Neuronal stem cell (in vitro differentiated cells): Measurements from ENCODE around the gene SLC7A5.

ENCODE experiments used
- DNase-seq: peaks from one replicate; pipeline ENCODE4 v3.0.0-alpha.2; 2013; ENCODE audit warnings: low spot score
- H2AFZ ChIP-seq: one replicate; pipeline ENCODE4 v1.6.1; 2013; ENCODE audit warnings: mild to moderate bottlenecking, low read length, inconsistent platforms
- H2AK5ac ChIP-seq: 2 replicates; pipeline ENCODE4 v1.6.1; 2013; ENCODE audit warnings: low read depth, mild to moderate bottlenecking, inconsistent platforms, low read length, moderate library complexity, mixed read lengths
- H2BK120ac ChIP-seq: 2 replicates; pipeline ENCODE4 v1.6.1; 2013; ENCODE audit warnings: low read depth, mild to moderate bottlenecking, inconsistent platforms, low read length, moderate library complexity, mixed read lengths
- H2BK12ac ChIP-seq: one replicate; pipeline ENCODE4 v1.6.1; 2013; ENCODE audit warnings: low read length, inconsistent platforms
- H2BK15ac ChIP-seq: 2 replicates; pipeline ENCODE4 v1.6.1; 2013; ENCODE audit warnings: mild to moderate bottlenecking, low read length, inconsistent platforms, mixed read lengths
- H2BK5ac ChIP-seq: one replicate; pipeline ENCODE4 v1.6.1; 2013; ENCODE audit warnings: inconsistent platforms, mild to moderate bottlenecking, low read length, moderate library complexity
- H3K14ac ChIP-seq: one replicate; pipeline ENCODE4 v1.6.1; 2013; ENCODE audit warnings: low read length, inconsistent platforms
- H3K18ac ChIP-seq: 2 replicates; pipeline ENCODE4 v1.6.1; 2013; ENCODE audit warnings: low read length, inconsistent platforms
- H3K23ac ChIP-seq: 2 replicates; pipeline ENCODE4 v1.6.1; 2013; ENCODE audit warnings: low read depth, mild to moderate bottlenecking, mixed read lengths, low read length, inconsistent platforms; ENCODE audit not compliant: poor library complexity
- H3K27ac ChIP-seq: replicated peaks from 3 replicates; pipeline ENCODE4 v1.5.1; 2013; ENCODE audit warnings: low read length, inconsistent platforms
- H3K27me3 ChIP-seq, 3 experiments: 2 replicates each; pipeline ENCODE4 v1.6.1; 2013; ENCODE audit warnings: low read length in 3 of 3, mild to moderate bottlenecking in 2 of 3, inconsistent platforms in 1 of 3, low read depth in 1 of 3, mixed read lengths in 1 of 3, moderate library complexity in 1 of 3; ENCODE audit not compliant: control insufficient read depth in 3 of 3, insufficient read depth in 3 of 3
- H3K36me3 ChIP-seq, 2 donors: replicated peaks in 1 of 2; 2 replicates each; pipeline ENCODE4 v1.6.1; 2013; ENCODE audit warnings: low read length in 2 of 2; ENCODE audit not compliant: control insufficient read depth in 2 of 2, insufficient read depth in 2 of 2
- H3K4ac ChIP-seq: 2 replicates; pipeline ENCODE4 v1.6.1; 2013; ENCODE audit warnings: inconsistent platforms, mild to moderate bottlenecking, low read length, moderate library complexity
- H3K4me1 ChIP-seq, 2 donors: 1 replicate in 1 of 2; 2 replicates in 1 of 2; pipeline ENCODE4 v1.6.1; 2013; ENCODE audit warnings: low read length in 2 of 2, low read depth in 1 of 2; ENCODE audit not compliant: control insufficient read depth in 2 of 2, insufficient read depth in 1 of 2
- H3K4me2 ChIP-seq: one replicate; pipeline ENCODE4 v1.6.1; 2013; ENCODE audit warnings: mild to moderate bottlenecking, low read length, inconsistent platforms; ENCODE audit not compliant: insufficient read depth, poor library complexity, severe bottlenecking
- H3K4me3 ChIP-seq, 2 donors: 2 replicates each; pipeline ENCODE4 v1.5.1; 2013; ENCODE audit warnings: low read length in 2 of 2, mild to moderate bottlenecking in 2 of 2, inconsistent platforms in 1 of 2, moderate library complexity in 1 of 2
- H3K79me1 ChIP-seq: one replicate; pipeline ENCODE4 v1.6.1; 2013; ENCODE audit warnings: low read depth, mild to moderate bottlenecking, inconsistent platforms, low read length, moderate library complexity
- H3K9ac ChIP-seq: one replicate; pipeline ENCODE4 v1.6.1; 2013; ENCODE audit warnings: mild to moderate bottlenecking, low read depth, low read length, inconsistent platforms; ENCODE audit not compliant: poor library complexity
- H3K9me3 ChIP-seq, 2 donors: replicated peaks in 1 of 2; 2 replicates each; pipeline versions ENCODE3 to v1.6.1; 2013; ENCODE audit warnings: low read length in 2 of 2, mild to moderate bottlenecking in 2 of 2, inconsistent platforms in 1 of 2, low read depth in 1 of 2, mixed read lengths in 1 of 2, moderate library complexity in 1 of 2; ENCODE audit not compliant: control insufficient read depth in 2 of 2, insufficient read depth in 1 of 2
- H4K8ac ChIP-seq: one replicate; pipeline ENCODE4 v1.6.1; 2013; ENCODE audit warnings: low read depth, mild to moderate bottlenecking, inconsistent platforms, low read length, moderate library complexity
- H4K91ac ChIP-seq: one replicate; pipeline ENCODE4 v1.6.1; 2013; ENCODE audit warnings: low read length, low read depth, mild to moderate bottlenecking, inconsistent platforms; ENCODE audit not compliant: poor library complexity
- WGBS, 2 donors: extraction: QIAGEN DNeasy Blood & Tissue Kit; methylation state at CpG; one replicate each; pipeline ENCODE4 v1.1.7; 2013; ENCODE audit warnings: missing lambda C conversion rate in 2 of 2, mixed read lengths in 1 of 2; ENCODE audit not compliant: insufficient read length in 2 of 2, insufficient replicate concordance in 1 of 2; ENCODE audit errors: extremely low coverage in 2 of 2; 5-methylcytosine and 5-hydroxymethylcytosine counted together

Gene SLC7A5

DNA sequence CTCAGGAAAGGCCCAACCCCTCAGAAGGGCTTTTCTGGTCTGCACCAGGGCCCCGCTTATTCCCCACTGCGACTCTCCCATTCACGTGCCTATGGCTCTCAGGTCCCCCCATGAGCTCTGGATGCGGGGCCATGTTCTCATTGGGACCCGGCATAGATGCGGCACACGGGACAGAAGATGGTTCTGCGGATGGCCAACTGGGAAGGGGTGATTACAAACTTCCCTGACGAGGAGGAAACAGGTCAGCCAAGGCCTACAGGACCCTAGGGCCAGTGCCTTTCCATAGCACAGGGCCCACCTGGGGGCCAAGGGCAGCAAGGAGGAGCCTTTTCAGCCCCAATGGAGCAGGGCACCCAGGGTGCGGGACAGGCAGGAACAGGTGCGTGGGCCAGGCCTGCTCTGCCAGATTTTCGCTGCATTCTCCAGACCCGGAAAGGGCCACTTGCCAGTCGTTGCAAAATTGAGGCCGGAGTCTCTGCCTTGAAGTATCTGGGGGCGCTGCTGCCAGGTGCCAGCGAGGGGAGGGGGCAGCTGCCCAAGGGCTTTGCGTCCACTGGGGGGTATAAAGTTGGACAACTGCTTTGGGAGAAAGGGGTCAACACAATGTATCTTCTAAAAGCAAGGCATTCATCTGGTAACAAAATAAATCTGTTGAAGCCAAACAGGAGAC, 20.5 kb downstream of the SLC7A5 start:
- H2BK12ac ChIP-seq: no peak overlapping the region
- no peak overlapping the region for H3K27ac ChIP-seq
- H4K91ac ChIP-seq: no peak overlapping the region
- H3K14ac ChIP-seq: no peak overlapping the region
- H3K27me3 ChIP-seq: no peaks in the 10 kb centered on the region
- no peak overlapping the region for H2AFZ ChIP-seq
- WGBS, 2 donors: no CpG with 5 or more reads among the region's 18 CpGs
- no peaks in the 10 kb centered on the region for H3K9me3 ChIP-seq
- no peak for DNase-seq
- H2AK5ac ChIP-seq: peak overlapping the region; percentile 95
- H3K18ac ChIP-seq: peak overlapping the region; percentile 44
- no peak overlapping the region for H3K4me2 ChIP-seq
- no peak overlapping the region for H4K8ac ChIP-seq
- H3K4me1 ChIP-seq: peaks cover 21 to 28% of the 10 kb centered on the region in 2 donors
- H3K9ac ChIP-seq: no peak overlapping the region
- no peak overlapping the region for H3K4me3 ChIP-seq
- H2BK15ac ChIP-seq: peak overlapping the region; percentile 46
- H3K36me3 ChIP-seq: peaks cover 5 to 31% of the 10 kb centered on the region in 2 donors
- H3K79me1 ChIP-seq: peaks cover 7% of the 10 kb centered on the region
- peak overlapping the region; percentile 72 for H2BK5ac ChIP-seq
- peak overlapping the region; percentile 66 for H2BK120ac ChIP-seq
- peak overlapping the region; percentile 7 for H3K4ac ChIP-seq
- no peak overlapping the region for H3K23ac ChIP-seq

DNA sequence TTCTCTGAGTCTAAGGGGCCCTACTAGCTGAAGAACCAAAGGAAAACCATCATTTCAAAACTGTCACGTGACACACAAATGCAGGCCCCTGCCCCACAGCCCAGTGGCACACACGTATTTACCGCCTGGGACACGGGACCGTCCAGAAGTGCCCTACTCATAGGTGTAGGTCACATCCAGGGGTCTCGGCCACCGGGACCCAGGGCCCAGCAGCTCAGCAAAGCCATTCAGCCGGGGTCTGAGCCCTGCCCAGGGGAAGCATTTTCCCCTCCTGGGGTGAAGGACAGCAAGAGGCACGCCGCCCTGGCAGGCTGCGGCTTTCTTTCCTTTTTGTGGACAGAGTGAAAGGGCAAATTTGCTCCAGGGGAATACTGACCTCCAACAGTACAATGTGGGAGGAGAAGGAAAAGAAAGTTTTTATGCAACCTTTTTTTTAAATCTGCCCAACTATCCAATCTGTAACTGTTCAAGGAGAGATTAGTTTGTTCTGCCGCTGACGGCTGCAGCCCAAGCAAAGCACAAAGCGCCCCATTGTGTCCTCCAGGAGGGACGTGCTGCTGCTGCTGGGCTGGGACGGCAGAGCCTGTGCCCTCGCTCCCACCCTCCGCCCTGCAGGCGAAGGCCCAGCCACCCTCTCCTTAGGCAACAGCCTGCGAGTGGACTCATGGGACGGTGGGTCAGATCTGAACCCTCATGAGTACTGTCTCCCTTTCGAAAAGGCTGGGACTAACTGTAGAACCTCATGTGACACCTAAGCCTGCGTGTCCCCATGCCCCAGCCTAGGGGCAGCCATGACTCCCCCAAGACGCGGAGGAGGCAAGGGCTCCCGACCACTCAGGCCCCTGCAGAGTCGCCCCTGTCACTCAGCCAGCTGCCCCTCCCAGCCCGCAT, 21.3 kb downstream of the SLC7A5 start:
- peak overlapping the region; percentile 91 for H3K4ac ChIP-seq
- no peak overlapping the region for H4K91ac ChIP-seq
- H2BK12ac ChIP-seq: peak overlapping the region; percentile 97
- no peaks in the 10 kb centered on the region for H3K27me3 ChIP-seq
- peak overlapping the region; percentile 95 for H2BK15ac ChIP-seq
- peak overlapping the region; percentile 84 for H3K14ac ChIP-seq
- H3K36me3 ChIP-seq: peaks cover 5 to 31% of the 10 kb centered on the region in 2 donors
- H2BK5ac ChIP-seq: peak overlapping the region; percentile 83
- peak overlapping the region; percentile 48 for H3K27ac ChIP-seq
- DNase-seq: no peak
- no peak overlapping the region for H3K4me2 ChIP-seq
- H3K4me1 ChIP-seq: peaks cover 13 to 22% of the 10 kb centered on the region in 2 donors
- H2AK5ac ChIP-seq: peak overlapping the region; percentile 99
- peak overlapping the region; percentile 93 for H3K18ac ChIP-seq
- no peak overlapping the region for H2AFZ ChIP-seq
- H3K23ac ChIP-seq: no peak overlapping the region
- no CpG with 5 or more reads among the region's 28 CpGs for WGBS, 2 donors
- H3K9me3 ChIP-seq: no peaks in the 10 kb centered on the region
- peaks cover 7% of the 10 kb centered on the region for H3K79me1 ChIP-seq
- peak overlapping the region; percentile 66 for H2BK120ac ChIP-seq
- no peak overlapping the region for H3K4me3 ChIP-seq
- H3K9ac ChIP-seq: peak overlapping the region; percentile 79
- H4K8ac ChIP-seq: no peak overlapping the region

DNA sequence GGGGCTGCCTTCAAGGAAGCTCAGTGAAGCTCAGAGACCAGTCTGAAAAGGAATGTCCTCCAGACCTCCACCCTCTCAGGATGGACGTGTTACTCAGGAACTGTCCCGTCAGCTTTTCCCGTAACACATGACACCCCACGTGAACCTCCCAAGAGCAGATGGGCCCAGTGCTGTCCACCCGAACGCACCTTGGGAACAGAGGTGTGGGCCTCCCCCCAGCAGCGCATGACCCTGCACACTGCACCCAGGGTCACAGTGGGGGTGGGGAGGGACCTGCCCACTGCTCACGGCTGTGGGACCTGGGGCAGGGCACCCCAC, 21.9 kb downstream of the SLC7A5 start:
- Histone ChIP-seq H3K14ac (peak overlapping the region; percentile 84), H3K4me2 (no peak overlapping the region), H2BK12ac (peak overlapping the region; percentile 97), H2BK5ac (peak overlapping the region; percentile 83), H3K9me3 (no peaks in the 10 kb centered on the region), H3K27ac (no peak overlapping the region), H2BK120ac (peak overlapping the region; percentile 34), H4K8ac (no peak overlapping the region), H3K27me3 (no peaks in the 10 kb centered on the region), H3K23ac (no peak overlapping the region), H3K9ac (peak overlapping the region; percentile 79), H3K4ac (peak overlapping the region; percentile 91), H2BK15ac (peak overlapping the region; percentile 95), H2AFZ (no peak overlapping the region), H4K91ac (no peak overlapping the region), H3K79me1 (peaks cover 7% of the 10 kb centered on the region), H3K18ac (peak overlapping the region; percentile 93), H3K4me3 (no peak overlapping the region), H3K36me3 (peaks cover 5 to 33% of the 10 kb centered on the region in 2 donors), H3K4me1 (peaks cover 10 to 21% of the 10 kb centered on the region in 2 donors), H2AK5ac (peak overlapping the region; percentile 99)
- no CpG with 5 or more reads among the region's 8 CpGs for WGBS, 2 donors
- no peak for DNase-seq
